DOHH2 (cell line): ENCODE measurements around the gene VWA1.

Experiments
- EZH2phosphoT487 ChIP-seq: fragments of 200-600 bp; sonication (generic); IDR thresholded peaks from 2 replicates; pipeline ENCODE4 v1.6.1; 2017; ENCODE audit warnings: borderline replicate concordance, mild to moderate bottlenecking, antibody characterized with exemption, low read length, moderate library complexity, mixed read lengths
- TF ChIP-seq, protein P1 (sequence below): fragments of 200-600 bp; sonication (generic); IDR thresholded peaks from one replicate; pipeline ENCODE4 v1.5.1; 2014; ENCODE audit warnings: antibody characterized with exemption, mild to moderate bottlenecking, low read depth, low read length; ENCODE audit not compliant: poor library complexity, severe bottlenecking

DNA sequence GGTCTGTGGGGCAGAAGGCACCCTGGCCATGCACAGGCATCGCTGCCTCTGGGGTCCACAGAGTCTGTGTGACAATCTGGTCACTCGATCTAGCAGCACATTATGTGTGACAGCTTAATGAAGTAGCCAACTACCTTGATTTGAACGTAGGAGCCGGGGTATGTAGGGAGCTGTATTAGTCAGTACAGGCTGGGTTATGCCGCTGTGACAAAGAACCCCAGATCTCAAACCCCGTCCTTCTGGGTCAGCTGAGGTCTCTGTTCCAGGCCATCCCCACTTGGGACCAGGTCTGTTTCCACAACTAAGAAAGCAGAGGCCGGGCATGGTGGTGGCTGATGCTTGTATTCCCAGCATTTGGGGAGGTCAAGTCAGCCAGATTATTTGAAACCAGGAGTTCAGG lies 27.8 kb downstream of the VWA1 start:
- TF ChIP-seq, protein P1, sequence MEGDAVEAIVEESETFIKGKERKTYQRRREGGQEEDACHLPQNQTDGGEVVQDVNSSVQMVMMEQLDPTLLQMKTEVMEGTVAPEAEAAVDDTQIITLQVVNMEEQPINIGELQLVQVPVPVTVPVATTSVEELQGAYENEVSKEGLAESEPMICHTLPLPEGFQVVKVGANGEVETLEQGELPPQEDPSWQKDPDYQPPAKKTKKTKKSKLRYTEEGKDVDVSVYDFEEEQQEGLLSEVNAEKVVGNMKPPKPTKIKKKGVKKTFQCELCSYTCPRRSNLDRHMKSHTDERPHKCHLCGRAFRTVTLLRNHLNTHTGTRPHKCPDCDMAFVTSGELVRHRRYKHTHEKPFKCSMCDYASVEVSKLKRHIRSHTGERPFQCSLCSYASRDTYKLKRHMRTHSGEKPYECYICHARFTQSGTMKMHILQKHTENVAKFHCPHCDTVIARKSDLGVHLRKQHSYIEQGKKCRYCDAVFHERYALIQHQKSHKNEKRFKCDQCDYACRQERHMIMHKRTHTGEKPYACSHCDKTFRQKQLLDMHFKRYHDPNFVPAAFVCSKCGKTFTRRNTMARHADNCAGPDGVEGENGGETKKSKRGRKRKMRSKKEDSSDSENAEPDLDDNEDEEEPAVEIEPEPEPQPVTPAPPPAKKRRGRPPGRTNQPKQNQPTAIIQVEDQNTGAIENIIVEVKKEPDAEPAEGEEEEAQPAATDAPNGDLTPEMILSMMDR = no peak
- TF ChIP-seq EZH2phosphoT487 = no peak
